ENCODE data around the gene MYO18B. TPM values are rescaled to one million over a fixed set of nuclear protein-coding genes. Genes with fewer than 3 reads are reported as not detected.

The MYO18B gene
- total RNA-seq, 1 donor from 2014 or later = not detected

GRCh38 chr22:25751174-25751581 is 9.2 kb downstream of the MYO18B start:
- intact Hi-C loops (cut with DNase I) = no loop called here
- no peak overlapping the region for H3K27ac ChIP-seq

GRCh38 chr22:25752615-25753214 is 10.7 kb downstream of the MYO18B start:
- H3K4me1 ChIP-seq = no peaks in the 10 kb centered on the region
- intact Hi-C loops (cut with DNase I) = no loop called here
- no peak overlapping the region for H3K27ac ChIP-seq
- no peak for TF ChIP-seq CTCF (IDR thresholded peaks at IDR 0.05)
- no peaks in the 10 kb centered on the region for H3K9me3 ChIP-seq
- H3K36me3 ChIP-seq = no peaks in the 10 kb centered on the region
- no peaks in the 10 kb centered on the region for H3K27me3 ChIP-seq (ENCODE audit: low read depth)
- ATAC-seq (no peak), DNase-seq (no peak)
- no peak overlapping the region for H3K4me3 ChIP-seq

More at GRCh38 chr22:25751174-25751581, 9.2 kb downstream of the MYO18B start:
- ATAC-seq = no peak
- H3K4me1 ChIP-seq = no peaks in the 10 kb centered on the region
- no peak for DNase-seq
- no peak overlapping the region for H3K4me3 ChIP-seq
- no peaks in the 10 kb centered on the region for H3K36me3 ChIP-seq
- no peaks in the 10 kb centered on the region for H3K27me3 ChIP-seq (ENCODE audit: low read depth)
- H3K9me3 ChIP-seq = no peaks in the 10 kb centered on the region
- TF ChIP-seq CTCF (IDR thresholded peaks at IDR 0.05) = no peak

- DNase-seq = no peak
- intact Hi-C loops (cut with DNase I) = no loop called here
These were observed 11.3 kb downstream of the MYO18B start for GRCh38 chr22:25753252-25753651.

GRCh38 chr22:25754527-25755202 is 12.7 kb downstream of the MYO18B start:
- no peak for TF ChIP-seq CTCF (IDR thresholded peaks at IDR 0.05)
- no peak overlapping the region for H3K27ac ChIP-seq
- intact Hi-C loops (cut with DNase I) = no loop called here
- DNase-seq (no peak), ATAC-seq (peak in 1 of 2 donors; percentile 34)
- H3K9me3 ChIP-seq = no peaks in the 10 kb centered on the region
- no peak overlapping the region for H3K4me3 ChIP-seq
- H3K4me1 ChIP-seq = no peaks in the 10 kb centered on the region
- no peaks in the 10 kb centered on the region for H3K27me3 ChIP-seq (ENCODE audit: low read depth)
- no peaks in the 10 kb centered on the region for H3K36me3 ChIP-seq

More at GRCh38 chr22:25753252-25753651, 11.3 kb downstream of the MYO18B start:
- no peak overlapping the region for H3K4me3 ChIP-seq
- H3K27ac ChIP-seq = no peak overlapping the region
- no peaks in the 10 kb centered on the region for H3K4me1 ChIP-seq
- H3K9me3 ChIP-seq = no peaks in the 10 kb centered on the region
- H3K36me3 ChIP-seq = no peaks in the 10 kb centered on the region
- H3K27me3 ChIP-seq (ENCODE audit: low read depth) = no peaks in the 10 kb centered on the region
- no peak for ATAC-seq
- TF ChIP-seq CTCF (IDR thresholded peaks at IDR 0.05) = no peak

GRCh38 chr22:25757686-25758085 is 15.7 kb downstream of the MYO18B start:
- H3K36me3 ChIP-seq = no peaks in the 10 kb centered on the region
- DNase-seq (no peak), ATAC-seq (no peak)
- no peaks in the 10 kb centered on the region for H3K9me3 ChIP-seq
- no peak for TF ChIP-seq CTCF (IDR thresholded peaks at IDR 0.05)
- H3K4me1 ChIP-seq = no peaks in the 10 kb centered on the region
- no peak overlapping the region for H3K4me3 ChIP-seq
- intact Hi-C loops (cut with DNase I) = no loop called here
- no peak overlapping the region for H3K27ac ChIP-seq
- no peaks in the 10 kb centered on the region for H3K27me3 ChIP-seq (ENCODE audit: low read depth)

Measured in lower lobe of right lung (tissue), 2 donors.